Measurements from ENCODE around the gene WDR12. TPM values are rescaled to one million over a fixed set of nuclear protein-coding genes. Genes with fewer than 3 reads are reported as not detected.
"Not testable (repeated sequence)": the region's sequence is repeated elsewhere in the genome, so short reads cannot be mapped to it uniquely, and the experiment has no call there.

Gene WDR12
- total RNA-seq, 1 experiment from 2014 or later, result 52.6 TPM

GRCh38 chr2:202883987-202884675 is 27.3 kb downstream of the WDR12 start:
- no peak for DNase-seq (ENCODE audit: low spot score)

GRCh38 chr2:202881570-202881969 is 29.9 kb downstream of the WDR12 start:
- DNase-seq (ENCODE audit: low spot score), result no peak

- no peak for DNase-seq (ENCODE audit: low spot score)
Measured at GRCh38 chr2:202877699-202878098, 33.8 kb downstream of the WDR12 start.

- DNase-seq (ENCODE audit: low spot score), result peak; percentile 24
Measured at GRCh38 chr2:202871300-202872141, 40.0 kb downstream of the WDR12 start, which contains the start of gene ICA1L. TSS of gene ICA1L (minus strand) at chr2:202871766. CDS start at chr2:202829009, 42,757 bp downstream.

GRCh38 chr2:202870431-202871299 is 40.8 kb downstream of the WDR12 start:
- DNase-seq (ENCODE audit: low spot score), result peak; percentile 64

GRCh38 chr2:202861987-202862386 is 49.5 kb downstream of the WDR12 start:
- no peak for DNase-seq (ENCODE audit: low spot score)

GRCh38 chr2:202858601-202859000 is 52.9 kb downstream of the WDR12 start:
- DNase-seq (ENCODE audit: low spot score), result no peak

GRCh38 chr2:202849343-202849742 is 62.1 kb downstream of the WDR12 start:
- DNase-seq (ENCODE audit: low spot score), result not testable (repeated sequence)

- DNase-seq (ENCODE audit: low spot score), result no peak
Measured at GRCh38 chr2:202848813-202849212, 62.7 kb downstream of the WDR12 start.

GRCh38 chr2:202847693-202848524 is 63.6 kb downstream of the WDR12 start:
- DNase-seq (ENCODE audit: low spot score), result no peak

- no peak for DNase-seq (ENCODE audit: low spot score)
Measured at GRCh38 chr2:202844656-202845055, 66.8 kb downstream of the WDR12 start.

GRCh38 chr2:202842690-202843089 is 68.8 kb downstream of the WDR12 start:
- no peak for DNase-seq (ENCODE audit: low spot score)

GRCh38 chr2:202841090-202841867 is 70.2 kb downstream of the WDR12 start:
- no peak for DNase-seq (ENCODE audit: low spot score)

- peak; percentile 77 for DNase-seq (ENCODE audit: low spot score)
Measured at GRCh38 chr2:202831242-202832220, 79.9 kb downstream of the WDR12 start.

- DNase-seq (ENCODE audit: low spot score), result no peak
Measured at GRCh38 chr2:202824901-202825300, 86.6 kb downstream of the WDR12 start.

All from H4 (cell line).